ENCODE measurements around the gene ZNF862. TPM values are rescaled to one million over a fixed set of nuclear protein-coding genes. Genes with fewer than 3 reads are reported as not detected.

The ZNF862 gene
- total and polyA plus RNA-seq, 9 donors: 11.4 to 29.8 (median 22.7) TPM

DNA sequence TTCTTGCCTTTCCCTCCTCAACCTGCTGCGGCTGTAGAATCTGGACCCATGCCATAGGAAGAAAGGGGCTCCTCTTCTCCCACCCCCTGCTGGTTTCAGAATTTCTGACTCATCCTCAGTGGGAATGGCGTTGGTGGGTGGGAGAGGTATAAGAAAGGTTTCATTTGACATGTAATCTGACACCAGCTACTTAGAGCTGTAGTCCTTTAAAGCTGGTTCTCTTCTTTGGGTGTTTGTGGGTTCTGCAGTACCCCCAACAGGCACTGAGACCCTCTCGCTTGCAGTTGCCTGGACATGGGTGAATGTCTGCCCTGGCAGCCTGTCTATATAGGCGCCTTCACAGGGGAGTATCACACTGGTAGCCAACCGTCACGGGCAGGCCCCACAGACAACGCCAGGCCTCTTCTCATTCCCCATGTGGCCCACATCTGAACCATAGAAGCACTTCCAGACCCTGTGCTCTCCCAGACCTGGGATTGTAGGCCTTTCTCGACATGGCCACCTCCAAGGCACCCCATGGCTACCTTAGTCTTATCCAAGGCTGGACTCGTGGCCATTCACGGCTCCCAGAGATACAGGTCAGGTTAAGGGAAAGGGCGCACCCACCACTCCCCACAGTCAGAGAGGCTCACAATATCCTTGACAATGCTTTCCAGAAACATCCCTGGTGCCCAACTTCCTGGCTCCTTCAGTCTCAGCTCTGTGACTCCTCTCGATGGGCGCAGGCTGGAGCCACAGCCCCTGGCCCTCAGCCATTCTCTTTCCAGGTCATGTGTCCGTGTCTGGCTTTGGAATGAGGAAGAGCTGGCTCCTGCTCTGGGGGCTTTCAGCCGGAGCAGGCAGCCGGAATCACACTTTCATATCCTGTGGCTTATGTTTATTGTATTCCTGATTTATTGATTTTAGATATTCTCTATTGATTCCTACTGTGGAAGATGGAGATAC, 17.5 kb downstream of the ZNF862 start:
- H3K27me3 ChIP-seq: no peaks in the 10 kb centered on the region
- peaks cover 3% of the 10 kb centered on the region for H3K4me1 ChIP-seq (ENCODE audit: insufficient read depth)
- no peak for TF ChIP-seq EP300 (IDR thresholded peaks at IDR 0.05)
- no peak for TF ChIP-seq POLR2A (IDR thresholded peaks at IDR 0.05)
- TF ChIP-seq, protein P1, sequence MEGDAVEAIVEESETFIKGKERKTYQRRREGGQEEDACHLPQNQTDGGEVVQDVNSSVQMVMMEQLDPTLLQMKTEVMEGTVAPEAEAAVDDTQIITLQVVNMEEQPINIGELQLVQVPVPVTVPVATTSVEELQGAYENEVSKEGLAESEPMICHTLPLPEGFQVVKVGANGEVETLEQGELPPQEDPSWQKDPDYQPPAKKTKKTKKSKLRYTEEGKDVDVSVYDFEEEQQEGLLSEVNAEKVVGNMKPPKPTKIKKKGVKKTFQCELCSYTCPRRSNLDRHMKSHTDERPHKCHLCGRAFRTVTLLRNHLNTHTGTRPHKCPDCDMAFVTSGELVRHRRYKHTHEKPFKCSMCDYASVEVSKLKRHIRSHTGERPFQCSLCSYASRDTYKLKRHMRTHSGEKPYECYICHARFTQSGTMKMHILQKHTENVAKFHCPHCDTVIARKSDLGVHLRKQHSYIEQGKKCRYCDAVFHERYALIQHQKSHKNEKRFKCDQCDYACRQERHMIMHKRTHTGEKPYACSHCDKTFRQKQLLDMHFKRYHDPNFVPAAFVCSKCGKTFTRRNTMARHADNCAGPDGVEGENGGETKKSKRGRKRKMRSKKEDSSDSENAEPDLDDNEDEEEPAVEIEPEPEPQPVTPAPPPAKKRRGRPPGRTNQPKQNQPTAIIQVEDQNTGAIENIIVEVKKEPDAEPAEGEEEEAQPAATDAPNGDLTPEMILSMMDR (IDR thresholded peaks at IDR 0.05): no peak
- no peaks in the 10 kb centered on the region for H3K36me3 ChIP-seq
- DNase-seq: peak in 1 of 5 donors; percentile 24
- no peak overlapping the region for H3K4me3 ChIP-seq
- WGBS, 3 donors: 70 to 76% (median 73%) methylated on average over 16 of the region's 16 CpGs
- no peaks in the 10 kb centered on the region for H3K9me3 ChIP-seq
- intact Hi-C loops (cut with DNase I): no loop called here
- no peak overlapping the region for H3K27ac ChIP-seq

GRCh38 chr7:149856583-149856982, 18.4 kb downstream of the ZNF862 start:
- Histone ChIP-seq H3K36me3 (no peaks in the 10 kb centered on the region), H3K9me3 (no peaks in the 10 kb centered on the region), H3K4me1 (ENCODE audit: insufficient read depth) (peaks cover 3% of the 10 kb centered on the region), H3K27ac (no peak overlapping the region), H3K27me3 (no peaks in the 10 kb centered on the region), H3K4me3 (no peak overlapping the region)
- 90 to 92% (median 91%) methylated on average over 8 of the region's 8 CpGs for WGBS, 3 donors
- TF ChIP-seq, protein P1 (IDR thresholded peaks at IDR 0.05): no peak
- no peak for TF ChIP-seq EP300 (IDR thresholded peaks at IDR 0.05)
- no peak for TF ChIP-seq POLR2A (IDR thresholded peaks at IDR 0.05)
- intact Hi-C loops (cut with DNase I): no loop called here
- DNase-seq: no peak

DNA sequence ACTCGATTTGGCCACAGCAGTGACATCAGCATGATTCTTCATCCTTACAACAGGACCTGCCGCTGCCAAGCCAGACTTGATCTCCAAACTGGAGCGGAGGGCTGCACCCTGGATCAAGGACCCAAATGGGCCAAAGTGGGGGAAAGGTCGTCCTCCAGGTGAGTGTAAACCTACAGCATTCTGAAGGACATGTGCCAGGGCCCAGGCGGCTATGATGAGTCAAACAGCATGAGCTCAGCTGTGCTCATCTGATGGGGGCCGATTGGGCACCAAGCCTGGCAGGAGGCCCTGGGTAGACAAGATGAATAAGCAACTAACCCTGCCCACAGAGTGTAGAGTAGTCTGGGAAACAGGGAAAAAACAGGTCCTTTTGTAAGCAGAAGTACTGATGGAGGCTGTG, 21.2 kb downstream of the ZNF862 start:
- Histone ChIP-seq H3K27ac (no peak overlapping the region), H3K9me3 (no peaks in the 10 kb centered on the region), H3K4me1 (ENCODE audit: insufficient read depth) (peaks cover 3% of the 10 kb centered on the region), H3K4me3 (no peak overlapping the region), H3K36me3 (no peaks in the 10 kb centered on the region), H3K27me3 (no peaks in the 10 kb centered on the region)
- intact Hi-C loops (cut with DNase I): no loop called here
- no peak for DNase-seq
- TF ChIP-seq, protein P1 (IDR thresholded peaks at IDR 0.05): no peak
- TF ChIP-seq POLR2A (IDR thresholded peaks at IDR 0.05) (no peak), EP300 (IDR thresholded peaks at IDR 0.05) (no peak)
- 76 to 90% (median 84%) methylated on average over 6 of the region's 6 CpGs for WGBS, 3 donors

DNA sequence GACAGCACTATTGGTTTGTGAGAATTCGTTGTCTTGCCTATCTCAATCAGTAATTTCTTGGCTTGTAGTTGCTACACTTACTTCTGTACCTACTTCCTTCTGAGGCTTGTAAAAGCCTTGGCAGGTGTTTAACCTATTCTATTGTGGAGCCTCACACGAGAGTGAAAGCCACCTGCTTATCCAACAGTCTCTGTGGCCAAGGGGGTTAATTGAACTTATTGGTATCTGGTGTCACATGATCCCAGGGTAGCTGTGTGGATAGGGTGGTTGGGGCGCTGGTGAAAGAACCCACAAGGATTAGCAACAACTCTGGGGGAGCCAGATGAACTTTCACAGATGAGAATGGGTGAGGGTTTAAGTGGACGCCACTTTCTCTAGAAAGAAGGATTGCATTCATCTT, 21.7 kb downstream of the ZNF862 start:
- H3K27ac ChIP-seq: no peak overlapping the region
- H3K36me3 ChIP-seq: no peaks in the 10 kb centered on the region
- TF ChIP-seq POLR2A (IDR thresholded peaks at IDR 0.05): no peak
- TF ChIP-seq, protein P1 (IDR thresholded peaks at IDR 0.05): no peak
- no peak for TF ChIP-seq EP300 (IDR thresholded peaks at IDR 0.05)
- intact Hi-C loops (cut with DNase I): no loop called here
- H3K27me3 ChIP-seq: no peaks in the 10 kb centered on the region
- no peaks in the 10 kb centered on the region for H3K9me3 ChIP-seq
- DNase-seq: no peak
- H3K4me1 ChIP-seq (ENCODE audit: insufficient read depth): no peaks in the 10 kb centered on the region
- no peak overlapping the region for H3K4me3 ChIP-seq
- 87 to 90% (median 89%) methylated on average over 4 of the region's 4 CpGs for WGBS, 3 donors
